Right hindlimb (tissue), 1 donor: ENCODE data around the gene GABRG3.

Source experiments
- DNase-seq: peaks from one replicate; pipeline ENCODE4 v3.0.0-alpha.2; 2018

GABRG3 gene

GRCh38 chr15:27254055-27254454 is 283.1 kb downstream of the GABRG3 start:
- DNase-seq = no peak

- DNase-seq = no peak
Observed at GRCh38 chr15:27254801-27255200, 283.8 kb downstream of the GABRG3 start.

DNA sequence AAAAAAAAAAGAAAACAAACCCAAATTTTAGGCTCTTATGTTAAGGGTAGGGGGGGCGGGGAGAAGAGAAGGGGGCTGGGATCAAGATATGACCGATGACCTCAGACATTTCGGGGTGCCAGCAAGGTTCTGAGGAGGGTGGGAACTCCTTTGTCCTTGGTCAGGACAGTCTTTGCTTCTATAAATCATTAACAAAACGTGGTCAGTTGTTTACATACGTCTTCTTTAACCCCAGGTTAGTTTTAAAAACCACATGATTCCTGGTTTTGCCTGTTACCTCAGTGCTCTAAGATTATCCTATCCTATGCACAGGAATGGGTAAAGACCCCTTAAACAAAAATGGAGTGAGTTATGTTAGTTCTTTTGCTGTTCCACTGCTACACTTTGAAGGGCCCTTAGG is 285.5 kb downstream of the GABRG3 start:
- no peak for DNase-seq

- no peak for DNase-seq
Observed at GRCh38 chr15:27258287-27258686, 287.3 kb downstream of the GABRG3 start.

DNA sequence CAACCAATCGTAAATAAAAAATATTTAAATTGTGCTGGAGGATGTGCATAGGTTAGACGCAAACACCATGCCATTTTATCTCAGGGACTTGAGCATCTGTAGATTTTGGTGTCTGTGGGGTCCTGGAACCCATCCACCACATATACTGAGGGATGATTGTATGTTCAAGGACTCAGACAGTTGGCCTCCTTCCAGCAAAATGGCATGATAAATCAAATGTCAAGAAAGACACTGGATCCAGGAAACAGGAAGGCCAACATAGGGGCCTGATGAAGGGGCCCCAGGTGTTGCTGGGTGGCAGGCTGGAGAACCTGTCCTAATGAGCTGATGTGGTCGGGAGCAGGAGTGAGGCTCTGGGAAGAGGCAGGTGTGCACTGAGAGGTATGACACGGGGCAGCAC is 289.5 kb downstream of the GABRG3 start:
- no peak for DNase-seq

DNA sequence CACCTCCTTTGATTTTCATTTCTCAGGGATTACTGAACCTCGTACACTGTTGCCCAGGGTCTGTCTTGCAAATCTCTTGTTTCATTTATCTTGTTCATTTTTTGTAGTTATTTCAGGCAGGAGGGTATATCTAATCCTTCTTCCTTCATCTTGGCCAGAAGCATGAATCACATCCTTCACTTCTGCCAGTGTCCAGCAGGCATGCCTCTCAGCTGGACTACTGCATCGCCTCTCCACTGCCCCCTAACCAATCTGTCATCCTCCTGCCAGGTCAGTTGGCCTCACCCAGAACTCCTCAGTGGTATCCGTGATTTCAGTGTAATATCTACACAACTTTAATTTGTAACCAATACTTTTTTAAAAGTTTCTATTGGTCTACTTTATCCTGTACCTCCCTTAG is 297.9 kb downstream of the GABRG3 start:
- no peak for DNase-seq

DNA sequence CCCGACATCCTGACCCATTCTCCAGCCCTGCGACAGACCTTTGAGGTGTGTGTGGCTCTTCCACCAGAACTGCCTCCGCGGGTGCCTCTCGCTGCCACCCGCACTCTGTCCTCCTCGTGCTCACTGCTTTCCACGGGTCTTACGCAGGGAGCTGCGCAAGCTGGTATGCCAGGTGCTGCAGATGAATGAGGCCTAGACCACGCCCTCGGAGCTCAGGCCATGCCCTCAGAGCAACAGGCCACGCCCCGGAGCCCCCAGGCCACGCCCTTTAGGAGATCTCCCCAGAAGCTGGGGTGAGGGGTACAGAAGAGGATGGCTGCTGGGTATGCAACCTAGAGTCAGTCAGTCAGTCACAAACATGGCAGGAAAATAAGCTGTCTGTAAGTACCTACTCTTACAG is 300.3 kb downstream of the GABRG3 start:
- no peak for DNase-seq

DNA sequence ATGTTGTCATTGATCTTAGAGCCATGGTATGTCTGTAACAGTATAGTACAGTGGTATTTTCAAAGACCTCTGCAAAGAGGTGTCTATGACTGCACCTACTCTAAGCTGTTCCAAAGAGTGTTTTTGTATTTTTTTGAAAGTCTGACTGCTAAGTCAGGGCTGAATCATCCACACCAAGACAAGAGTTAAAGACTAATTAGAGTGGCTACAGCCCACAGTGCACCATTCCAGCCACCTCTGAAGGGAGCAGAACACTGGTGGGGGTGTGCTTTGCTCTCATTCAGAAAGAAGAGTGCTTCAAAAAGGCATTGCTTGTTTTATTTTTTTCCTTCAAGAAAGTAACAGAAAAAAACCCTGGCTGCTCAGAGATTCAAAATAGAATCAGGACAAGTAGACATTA is 301.4 kb downstream of the GABRG3 start:
- DNase-seq = no peak

- DNase-seq = no peak
Observed at GRCh38 chr15:27273506-27273905, 302.5 kb downstream of the GABRG3 start.

GRCh38 chr15:27278761-27279160 is 307.8 kb downstream of the GABRG3 start:
- DNase-seq = no peak

GRCh38 chr15:27292641-27293040 is 321.7 kb downstream of the GABRG3 start:
- no peak for DNase-seq

- DNase-seq = no peak
Observed at GRCh38 chr15:27293607-27294006, 322.6 kb downstream of the GABRG3 start.

DNA sequence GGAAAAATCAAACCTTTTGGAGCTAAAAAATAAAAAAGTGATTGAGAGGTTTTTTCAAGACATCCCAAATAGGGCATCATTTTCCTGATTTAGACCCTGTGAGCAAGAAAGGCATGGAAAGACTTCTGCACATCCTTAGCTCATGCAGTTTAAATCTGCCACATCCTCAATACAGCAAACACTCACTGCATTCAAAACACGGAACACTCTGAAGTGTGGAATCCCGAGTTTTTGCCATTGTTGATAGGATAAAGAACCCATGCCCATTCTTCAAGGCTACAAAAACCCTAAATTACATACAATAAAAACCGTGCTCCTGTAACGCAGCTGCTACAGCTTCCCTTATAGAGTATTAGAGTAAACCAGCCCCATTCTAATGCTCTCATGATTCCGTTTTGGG is 346.8 kb downstream of the GABRG3 start:
- no peak for DNase-seq

DNA sequence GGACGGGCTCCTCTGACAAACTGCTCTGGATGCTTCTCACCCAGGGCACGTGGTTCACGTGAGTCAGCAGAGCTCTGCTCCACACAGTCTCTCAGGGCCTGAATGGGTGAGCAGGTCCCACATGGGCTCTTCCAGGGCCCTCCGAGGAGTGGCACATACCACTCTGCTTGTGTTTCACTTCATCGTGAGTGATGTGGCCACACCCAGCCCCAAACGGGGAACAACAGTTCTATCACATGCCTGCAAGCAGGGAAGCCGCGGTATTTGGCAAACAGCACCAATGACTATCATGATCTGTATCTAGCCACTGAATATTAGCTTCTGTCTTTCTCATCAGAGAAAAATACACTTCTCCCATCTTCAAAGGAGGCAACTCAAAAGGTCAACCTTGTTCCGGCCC is 352.8 kb downstream of the GABRG3 start:
- DNase-seq = no peak

- no peak for DNase-seq
Observed at GRCh38 chr15:27324886-27325615, 354.1 kb downstream of the GABRG3 start.

DNA sequence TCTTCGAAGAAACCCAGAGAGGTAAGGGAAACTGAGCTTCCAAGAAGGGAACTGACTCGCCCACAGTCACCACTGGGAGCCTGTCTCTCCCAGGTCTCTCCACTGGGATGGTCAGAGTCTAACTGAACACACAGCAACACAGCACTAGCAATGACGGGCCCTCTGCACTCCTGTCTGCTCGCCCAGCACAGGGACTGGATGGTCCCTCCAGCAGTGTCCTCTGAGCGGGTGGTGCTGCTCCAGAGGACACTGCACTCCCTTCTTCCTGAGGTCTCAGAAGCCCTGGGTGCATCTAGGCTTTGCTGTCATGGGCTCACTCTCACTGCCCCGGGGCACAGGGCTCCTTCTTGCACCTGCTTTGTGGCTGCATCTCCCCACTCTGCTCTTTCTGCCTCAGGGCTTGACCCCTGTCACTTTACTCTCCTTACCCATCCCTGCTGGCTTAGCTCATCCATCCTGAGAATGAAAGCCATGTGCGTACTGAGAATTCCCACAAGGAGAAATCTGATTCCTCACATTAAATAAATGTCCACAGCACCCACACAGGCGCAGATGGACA is 356.6 kb downstream of the GABRG3 start:
- DNase-seq = no peak

DNA sequence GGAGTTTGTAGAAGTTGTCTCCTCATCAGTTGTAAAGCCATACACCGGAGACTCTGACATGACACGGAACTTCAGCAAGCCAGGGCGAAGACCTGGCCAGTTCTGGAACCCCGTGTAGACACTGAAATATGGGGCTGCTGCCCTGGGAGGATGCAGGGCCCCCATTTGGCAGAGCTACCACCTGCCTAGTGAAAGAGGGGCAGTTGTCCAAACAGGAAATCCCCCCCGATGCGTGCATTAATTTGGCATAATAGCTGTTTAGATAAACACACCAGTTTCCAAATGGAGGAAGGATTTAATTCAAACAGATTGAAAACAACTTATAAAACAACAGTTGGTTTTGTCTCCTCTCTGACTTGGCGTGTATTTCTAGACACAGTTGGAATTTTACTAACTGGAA is 357.2 kb downstream of the GABRG3 start:
- DNase-seq = no peak

GRCh38 chr15:27328608-27329007 is 357.6 kb downstream of the GABRG3 start:
- DNase-seq = peak; percentile 59

GRCh38 chr15:27330326-27330725 is 359.3 kb downstream of the GABRG3 start:
- no peak for DNase-seq

GRCh38 chr15:27336676-27337075 is 365.7 kb downstream of the GABRG3 start:
- no peak for DNase-seq

GRCh38 chr15:27339138-27339537 is 368.2 kb downstream of the GABRG3 start:
- DNase-seq = no peak

DNA sequence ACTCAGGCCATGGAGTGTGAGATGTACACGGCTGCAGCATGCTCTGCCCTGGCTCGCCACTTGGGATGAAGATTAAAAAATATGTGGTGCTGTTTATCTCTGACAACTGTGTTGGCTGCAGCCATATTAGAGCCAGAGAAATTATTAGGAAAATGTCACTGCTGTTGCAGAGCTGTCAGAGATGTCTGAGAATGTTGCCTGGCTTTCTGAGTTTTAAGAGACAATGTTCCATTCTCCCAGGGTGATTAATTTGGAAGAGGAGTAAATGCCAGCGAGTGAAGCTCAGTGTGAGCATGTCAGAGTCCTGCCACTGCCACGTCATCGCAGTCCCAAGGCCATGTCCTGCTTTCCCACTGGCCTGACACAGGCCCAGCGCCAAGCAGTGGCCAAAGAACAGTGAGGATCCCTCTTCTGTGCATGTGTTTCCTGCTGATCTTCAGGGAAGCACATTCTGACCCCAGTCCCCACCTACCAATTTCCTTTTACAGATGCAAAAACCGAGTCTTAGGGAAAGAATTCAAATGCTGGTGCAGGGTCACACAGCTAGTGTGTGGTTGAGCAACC is 370.9 kb downstream of the GABRG3 start:
- no peak for DNase-seq

GRCh38 chr15:27342991-27343390 is 372.0 kb downstream of the GABRG3 start:
- DNase-seq = no peak

- no peak for DNase-seq
Observed at GRCh38 chr15:27352136-27352535, 381.2 kb downstream of the GABRG3 start.

GRCh38 chr15:27353856-27354255 is 382.9 kb downstream of the GABRG3 start:
- no peak for DNase-seq
